Amniotic stem cell (primary cell): ENCODE data around the gene KRTAP4-11.
"Not testable (repeated sequence)": the region's sequence is repeated elsewhere in the genome, so short reads cannot be mapped to it uniquely, and the experiment has no call there.

Source experiments
- DNase-seq: peaks from one replicate; lab custom pipeline; 2025; lab: John Stamatoyannopoulos, UW

KRTAP4-11 gene

DNA sequence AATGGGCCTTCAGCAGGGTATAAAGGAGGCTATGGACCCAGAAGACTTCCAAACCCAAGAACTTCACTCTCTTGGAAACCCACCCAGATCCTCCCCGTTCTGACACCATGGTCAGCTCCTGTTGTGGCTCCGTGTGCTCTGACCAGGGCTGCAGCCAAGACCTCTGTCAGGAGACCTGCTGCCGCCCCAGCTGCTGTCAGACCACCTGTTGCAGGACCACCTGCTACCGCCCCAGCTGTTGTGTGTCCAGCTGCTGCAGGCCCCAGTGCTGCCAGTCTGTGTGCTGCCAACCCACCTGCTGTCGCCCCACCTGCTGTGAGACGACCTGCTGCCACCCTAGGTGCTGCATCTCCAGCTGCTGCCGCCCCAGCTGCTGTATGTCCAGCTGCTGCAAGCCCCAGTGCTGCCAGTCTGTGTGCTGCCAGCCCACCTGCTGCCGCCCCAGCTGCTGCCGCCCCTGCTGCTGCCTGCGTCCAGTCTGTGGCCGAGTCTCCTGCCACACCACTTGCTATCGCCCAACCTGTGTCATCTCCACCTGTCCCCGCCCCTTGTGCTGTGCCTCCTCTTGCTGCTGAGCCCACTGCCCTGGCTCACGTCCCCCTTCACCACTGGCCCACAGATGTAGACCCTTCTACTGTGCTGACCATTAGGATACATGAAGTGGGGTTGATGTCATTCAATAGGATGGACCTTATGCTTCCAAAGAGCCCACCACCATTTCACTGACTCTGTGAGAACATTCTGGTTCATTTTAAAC is 33.9 kb downstream of the KRTAP4-11 start, which contains the start of gene KRTAP4-7:
Gene KRTAP4-7 (plus strand): TSS at position 51 of the 757 bp plus-strand sequence. CDS start 57 bp downstream, at position 108.
- DNase-seq: not testable (repeated sequence)

DNA sequence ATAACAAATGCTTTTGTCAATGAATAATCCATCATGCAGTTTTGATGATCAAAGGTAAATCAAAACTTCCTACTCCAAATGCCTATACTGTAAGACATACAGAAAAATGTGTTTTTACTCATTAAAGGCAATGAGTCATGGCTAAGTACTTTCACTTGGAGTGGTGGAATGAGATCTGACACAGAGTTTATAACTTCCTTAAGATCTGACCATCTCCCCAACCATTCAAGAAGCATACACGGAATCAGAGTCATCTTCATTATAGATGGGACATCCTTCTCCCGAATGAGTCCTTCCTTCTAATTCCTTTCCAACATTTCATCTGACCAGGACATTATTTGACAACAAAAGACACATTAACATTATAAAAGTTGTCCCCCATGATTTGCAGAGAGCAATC is 34.7 kb downstream of the KRTAP4-11 start:
- not testable (repeated sequence) for DNase-seq

DNA sequence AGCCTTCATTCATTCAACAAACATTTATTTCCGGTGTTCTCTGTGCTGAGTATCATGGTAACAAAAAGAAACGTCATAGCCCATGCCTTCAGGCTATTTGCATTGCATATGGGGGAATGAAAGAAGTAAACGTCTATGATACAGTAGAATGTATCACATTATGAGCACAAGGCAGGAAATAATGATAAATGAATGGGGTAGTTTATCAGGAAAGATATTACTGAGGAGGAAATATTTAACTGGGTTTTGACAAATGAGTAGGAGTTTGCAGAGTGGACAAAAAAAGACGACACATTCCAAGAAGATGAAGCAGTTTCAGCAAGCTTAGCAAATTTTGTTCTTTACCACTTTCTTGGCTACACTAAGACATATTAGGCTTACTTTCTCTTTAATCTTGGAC is 35.5 kb downstream of the KRTAP4-11 start:
- peak; percentile 45 for DNase-seq

DNA sequence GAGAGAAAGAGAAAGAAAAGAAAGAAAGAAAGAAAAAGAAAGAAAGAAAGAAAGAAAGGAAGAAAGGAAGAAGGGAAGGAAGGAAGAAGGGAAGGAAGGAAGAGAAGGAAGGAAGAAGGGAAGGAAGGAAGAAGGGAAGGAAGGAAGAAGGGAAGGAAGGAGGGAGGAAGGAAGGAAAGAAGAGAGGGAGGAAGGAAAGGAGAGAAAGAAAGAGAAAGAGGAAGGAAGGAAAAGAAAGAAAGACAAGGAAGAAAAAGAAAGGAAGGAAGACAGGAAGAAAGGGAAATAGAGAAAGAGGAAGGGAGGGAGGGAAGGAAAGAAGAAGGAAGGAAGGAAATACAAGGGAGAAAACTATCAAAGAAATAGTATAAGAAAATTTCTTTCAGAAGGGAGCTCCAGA is 41.4 kb downstream of the KRTAP4-11 start:
- DNase-seq: no peak

DNA sequence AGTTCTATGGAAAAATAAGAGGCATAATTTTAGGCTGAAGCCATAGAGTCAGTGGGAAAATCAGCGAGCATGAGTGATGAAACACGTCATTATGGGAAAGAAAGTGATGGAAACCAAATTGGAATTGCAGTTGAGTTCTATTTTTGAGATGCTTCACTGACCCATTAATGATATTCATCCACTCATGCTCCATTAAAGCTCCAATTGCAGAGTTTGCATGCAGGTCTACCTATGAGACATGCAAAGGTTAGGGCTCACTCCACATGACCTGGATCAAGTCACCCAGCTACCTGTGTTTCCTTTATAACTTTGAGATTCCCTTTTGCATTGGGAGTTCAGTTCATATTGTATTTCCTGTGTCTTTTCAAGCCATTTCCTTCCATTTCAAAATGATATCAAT is 44.5 kb downstream of the KRTAP4-11 start:
- DNase-seq: no peak

DNA sequence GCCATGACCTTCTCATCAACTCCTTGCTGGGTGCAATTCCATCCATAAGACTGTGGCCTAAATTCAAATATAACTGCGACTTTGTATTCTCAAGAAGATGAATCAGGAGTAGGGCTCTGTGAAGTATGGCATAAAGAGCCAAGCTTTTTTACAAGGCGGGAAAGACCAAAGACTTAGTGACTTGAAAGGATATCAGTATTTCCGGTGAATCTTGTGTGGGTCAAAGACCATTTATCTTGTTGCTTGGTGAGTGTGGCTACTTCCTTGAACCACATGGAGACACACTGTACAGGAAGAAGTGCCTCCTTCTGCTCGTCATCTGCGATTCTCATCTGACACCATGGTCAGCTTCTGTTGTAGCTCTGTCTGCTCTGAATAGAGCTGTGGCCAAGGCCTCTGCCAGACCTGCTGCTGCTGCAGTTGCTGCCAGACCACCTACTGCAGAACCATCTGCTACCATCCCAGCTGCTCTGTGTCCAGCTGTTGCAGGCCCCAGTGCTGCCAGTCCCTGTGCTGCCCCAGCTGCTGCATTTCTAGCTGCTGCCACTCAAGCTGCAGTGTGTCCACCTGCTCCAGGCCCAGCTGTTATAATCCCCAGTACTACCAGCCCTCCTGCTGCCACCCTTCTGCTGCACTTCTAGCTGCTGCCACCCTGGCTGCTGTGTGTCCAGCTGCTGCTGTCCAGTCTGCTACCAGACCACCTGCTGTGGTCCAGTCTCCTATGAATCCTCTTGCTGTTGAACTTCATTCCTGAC is 46.4 kb downstream of the KRTAP4-11 start:
- no peak for DNase-seq

DNA sequence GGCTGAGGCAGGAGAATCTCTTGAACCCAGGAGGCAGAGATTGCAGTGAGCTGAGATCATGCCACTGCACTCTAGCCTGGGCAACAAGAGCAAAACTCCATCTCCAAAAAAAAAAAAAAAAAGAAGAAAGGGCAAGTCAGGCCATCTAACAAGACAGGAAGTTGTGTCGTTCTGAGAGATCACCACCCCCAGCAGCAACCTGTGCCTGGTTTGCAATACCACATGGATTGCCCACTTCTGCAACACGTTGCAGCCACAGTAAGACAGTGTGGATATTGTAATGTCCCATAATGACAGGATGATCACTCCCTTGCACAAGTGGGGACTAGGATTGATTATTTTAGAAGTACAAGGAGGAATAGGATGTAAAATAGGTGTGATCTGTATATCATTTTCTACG is 49.1 kb downstream of the KRTAP4-11 start:
- DNase-seq: no peak

DNA sequence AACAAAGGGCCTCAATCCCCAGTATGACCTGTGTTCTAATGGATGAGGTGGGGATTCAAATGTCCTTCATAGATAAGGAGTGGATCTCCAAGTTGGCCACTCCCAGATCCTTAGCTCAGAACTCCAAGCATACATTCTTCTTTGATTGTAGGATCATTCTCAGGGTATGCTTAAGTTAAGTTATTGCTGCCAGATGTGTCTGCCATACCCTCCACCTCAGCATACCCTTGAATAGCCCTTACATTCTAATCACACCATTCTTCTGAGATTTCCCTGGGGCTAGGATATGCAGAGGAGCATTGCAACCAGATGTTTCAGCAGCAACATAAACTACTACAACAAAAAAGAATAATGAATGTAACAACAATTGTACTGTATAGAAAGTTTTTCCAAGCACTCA is 50.9 kb downstream of the KRTAP4-11 start:
- DNase-seq: no peak
